Islet precursor cell (in vitro differentiated cells): ENCODE results near the gene PSEN1.

Source experiments
- DNase-seq: peaks from one replicate; pipeline ENCODE4 v3.0.0-alpha.2; 2018

PSEN1 gene

GRCh38 chr14:73136387-73137225 lies at the start of gene PSEN1:
PSEN1 (plus strand) TSS chr14:73136507; CDS start chr14:73148020, 11,513 bp downstream.
- peak; percentile 97 for DNase-seq

GRCh38 chr14:73091044-73091443 lies 45.3 kb upstream of the PSEN1 start:
- DNase-seq = no peak

- no peak for DNase-seq
Measured at GRCh38 chr14:73097421-73097820, 38.9 kb upstream of the PSEN1 start.

- DNase-seq = no peak
Measured at GRCh38 chr14:73100334-73100733, 36.0 kb upstream of the PSEN1 start.

- no peak for DNase-seq
Measured at GRCh38 chr14:73102806-73103497, 33.4 kb upstream of the PSEN1 start.

DNA sequence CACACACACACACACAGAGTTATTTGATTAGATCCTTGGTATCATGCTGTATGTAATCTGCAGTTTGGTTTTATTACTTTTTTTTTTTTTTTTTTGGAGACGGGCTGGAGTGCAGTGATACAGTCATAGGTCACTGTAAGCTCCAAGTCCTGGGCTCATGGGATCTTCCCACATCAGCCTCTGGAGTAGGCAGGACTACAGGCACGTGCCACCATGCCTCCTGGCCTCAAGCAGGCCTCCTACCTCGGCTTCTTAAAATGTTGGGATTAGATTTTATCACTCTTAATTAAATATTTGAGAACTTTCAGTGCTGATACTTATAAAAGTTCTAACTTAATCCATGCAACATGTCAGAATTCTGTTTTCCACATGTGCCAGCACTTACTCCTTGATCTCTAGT lies 31.3 kb upstream of the PSEN1 start:
- no peak for DNase-seq

GRCh38 chr14:73105727-73106126 lies 30.6 kb upstream of the PSEN1 start:
- no peak for DNase-seq

DNA sequence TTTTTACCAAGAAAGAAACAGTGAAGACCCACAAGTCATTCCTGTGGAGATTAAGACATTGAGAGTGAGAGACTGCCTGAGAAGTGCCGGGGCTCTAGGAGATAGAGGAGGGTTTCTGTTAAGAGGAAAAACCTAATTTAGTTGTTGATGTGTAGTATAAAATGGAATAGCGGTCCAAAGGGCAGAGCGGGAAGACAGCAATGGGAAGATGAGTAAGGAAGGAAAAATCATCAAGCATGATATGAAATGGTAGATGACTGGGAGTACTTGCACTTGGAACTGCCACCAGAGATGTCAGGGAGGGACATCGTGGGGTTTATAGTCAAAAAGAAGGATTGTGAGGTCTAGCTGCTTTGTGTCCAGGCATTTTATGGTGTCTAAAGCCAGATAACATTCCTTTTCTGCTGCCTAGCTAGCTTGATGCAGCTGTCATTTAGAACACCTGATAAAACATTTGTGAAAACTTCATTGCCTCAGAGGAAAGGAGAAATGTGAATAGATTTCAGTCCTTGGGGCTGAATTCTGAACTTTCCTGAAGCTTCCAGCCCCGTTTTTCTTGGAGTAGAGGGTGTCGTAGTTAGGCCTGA lies 20.1 kb upstream of the PSEN1 start:
- DNase-seq = no peak

DNA sequence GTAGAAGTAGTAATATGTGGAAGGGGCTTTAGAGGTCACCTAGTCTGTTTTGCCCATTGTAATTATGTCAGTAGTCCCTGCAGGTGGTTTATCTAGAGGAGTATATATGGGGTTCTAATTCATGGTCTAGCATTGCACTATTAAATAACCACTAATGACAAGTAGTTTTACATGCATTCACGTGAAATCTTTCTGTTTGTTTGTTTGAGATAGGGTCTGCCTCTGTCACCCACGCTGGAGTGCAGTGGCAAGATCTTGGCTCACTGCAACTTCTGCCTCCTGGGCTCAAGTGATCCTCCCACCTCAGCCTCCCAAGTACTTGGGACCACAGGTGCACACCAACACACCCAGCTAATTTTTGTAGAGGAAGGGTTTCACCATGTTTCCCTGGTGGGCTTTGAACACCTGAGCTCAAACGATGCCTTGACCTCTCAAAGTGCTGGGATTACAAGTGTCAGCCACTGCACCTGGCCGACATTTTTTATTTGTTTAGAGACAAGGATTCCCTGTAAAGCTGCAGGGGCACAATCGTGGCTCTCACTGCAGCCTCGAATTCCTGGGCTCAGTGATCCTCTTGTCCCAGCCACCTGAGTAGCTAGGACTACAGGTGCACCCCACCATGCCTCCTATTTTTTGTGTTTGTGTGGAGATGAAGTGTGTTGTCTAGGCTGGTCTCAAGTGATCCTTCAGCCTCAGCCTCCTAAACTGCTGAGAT lies 12.0 kb upstream of the PSEN1 start:
- no peak for DNase-seq

DNA sequence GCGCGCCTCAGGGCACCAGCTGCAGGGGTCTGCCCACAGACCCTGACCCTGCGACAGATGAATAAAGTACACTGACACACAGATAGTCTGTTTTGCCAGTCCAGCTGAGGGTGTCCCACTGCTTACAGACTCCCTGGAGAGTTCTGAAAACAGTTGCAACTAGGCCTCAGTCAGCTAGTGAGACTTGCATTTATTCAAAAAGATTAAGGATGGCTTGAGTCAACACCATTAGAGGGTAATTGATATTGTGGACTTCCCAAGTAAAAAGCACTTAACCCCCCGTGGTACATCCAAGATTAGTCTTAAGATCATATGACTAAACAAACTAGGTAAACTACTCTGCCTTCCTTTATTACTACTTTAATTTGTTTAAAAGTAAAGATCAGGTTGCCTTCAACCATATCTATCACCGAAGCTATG lies 11.1 kb upstream of the PSEN1 start:
- DNase-seq = no peak

DNA sequence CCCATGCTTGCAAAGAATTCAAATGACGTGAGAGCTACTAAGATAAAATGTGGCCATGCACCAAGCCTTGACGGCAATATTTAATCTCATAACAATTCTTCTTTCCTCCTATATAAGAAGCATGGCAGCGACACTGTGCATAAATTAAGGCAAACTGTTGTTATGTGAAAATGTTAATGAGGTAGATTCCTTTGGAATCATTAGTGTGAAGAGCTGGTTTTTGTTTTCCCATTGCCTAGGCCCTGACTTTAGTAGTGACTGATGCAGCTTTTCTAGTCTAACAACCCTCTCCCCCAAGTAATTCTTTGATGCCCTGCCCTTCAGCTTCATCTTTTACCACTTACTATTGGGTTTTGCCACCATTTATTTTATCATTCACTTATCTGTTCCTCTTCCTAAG lies 10.6 kb upstream of the PSEN1 start:
- no peak for DNase-seq

- DNase-seq = no peak
Measured at GRCh38 chr14:73133795-73134194, 2.5 kb upstream of the PSEN1 start.

GRCh38 chr14:73136085-73136386 lies 271 bp upstream of the PSEN1 start:
- DNase-seq = no peak

GRCh38 chr14:73140811-73141323 lies 4.6 kb downstream of the PSEN1 start:
- DNase-seq = no peak

- DNase-seq = no peak
Measured at GRCh38 chr14:73142216-73142615, 5.9 kb downstream of the PSEN1 start.

GRCh38 chr14:73143003-73143402 lies 6.7 kb downstream of the PSEN1 start:
- no peak for DNase-seq

DNA sequence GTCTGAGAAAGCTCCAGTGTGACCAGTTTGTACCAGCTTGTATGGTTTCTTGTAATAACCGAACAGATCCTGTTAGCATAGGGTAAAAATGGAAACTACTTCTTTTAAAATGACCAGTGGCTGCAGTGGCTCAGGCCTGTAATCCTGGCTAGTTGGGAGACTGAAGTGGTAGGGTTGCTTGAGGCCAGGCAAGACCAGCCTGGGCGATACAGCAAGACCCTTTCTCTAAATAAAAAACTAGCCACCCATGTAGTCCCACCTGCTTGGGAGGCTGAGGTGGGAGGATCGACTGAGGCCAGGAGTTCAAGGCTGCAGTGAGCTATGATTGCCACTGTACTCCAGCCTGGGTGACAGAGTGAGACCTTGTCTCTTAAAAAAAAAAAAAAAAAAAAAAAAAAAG lies 7.3 kb downstream of the PSEN1 start:
- no peak for DNase-seq

- DNase-seq = no peak
Measured at GRCh38 chr14:73145371-73145770, 9.1 kb downstream of the PSEN1 start.

DNA sequence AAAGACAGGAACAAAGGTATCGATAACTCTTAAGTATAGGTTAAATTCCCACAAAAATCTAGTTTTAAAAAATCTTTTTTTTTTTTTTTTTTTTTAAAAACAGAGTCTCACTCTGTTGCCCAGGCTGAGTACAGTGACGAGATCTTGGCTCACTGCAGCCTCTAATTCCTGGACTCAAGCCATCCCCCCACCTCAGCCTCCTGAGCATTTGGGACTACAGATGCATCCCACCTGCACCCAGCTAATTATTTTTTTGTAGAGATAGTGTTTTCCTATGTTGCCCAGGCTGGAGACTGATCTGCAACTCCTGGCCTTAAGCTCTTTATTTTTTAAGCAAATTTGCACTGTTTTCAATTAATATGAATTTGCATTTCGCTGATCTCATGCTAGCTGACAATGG lies 9.8 kb downstream of the PSEN1 start:
- DNase-seq = no peak

GRCh38 chr14:73149753-73150152 lies 13.4 kb downstream of the PSEN1 start:
- DNase-seq = no peak

GRCh38 chr14:73153272-73153671 lies 17.0 kb downstream of the PSEN1 start:
- no peak for DNase-seq

GRCh38 chr14:73162251-73162650 lies 25.9 kb downstream of the PSEN1 start:
- no peak for DNase-seq

DNA sequence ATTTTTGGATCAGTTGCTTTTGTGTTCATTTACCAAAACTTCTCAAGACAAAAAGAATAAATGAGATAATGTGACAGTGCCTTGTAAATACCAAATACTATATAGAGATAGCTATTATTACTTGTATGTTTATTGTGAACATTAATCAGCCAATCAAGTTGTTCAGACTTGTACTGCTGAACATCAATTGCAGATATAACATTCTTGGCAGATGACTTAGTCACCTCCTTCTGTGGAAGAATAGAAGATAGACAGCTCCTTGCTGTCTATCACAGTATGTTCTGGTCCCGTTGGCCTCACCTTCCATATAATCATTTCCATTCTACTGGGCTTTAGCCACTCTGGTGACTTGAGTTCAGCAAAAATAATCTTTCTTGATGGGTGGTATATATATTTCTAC lies 30.1 kb downstream of the PSEN1 start:
- no peak for DNase-seq
